GM20431 (cell line): ENCODE results near the gene TBC1D7.

ENCODE experiments used
- in situ Hi-C: fragments of 300-500 bp; cut with MseI, MboI; formaldehyde crosslinking; loops from one replicate; pipeline ENCODE4 v1.15.0; 2020; ENCODE audit warnings: low sequenced_read_pairs; ENCODE audit not compliant: unreplicated experiment

TBC1D7 gene

DNA sequence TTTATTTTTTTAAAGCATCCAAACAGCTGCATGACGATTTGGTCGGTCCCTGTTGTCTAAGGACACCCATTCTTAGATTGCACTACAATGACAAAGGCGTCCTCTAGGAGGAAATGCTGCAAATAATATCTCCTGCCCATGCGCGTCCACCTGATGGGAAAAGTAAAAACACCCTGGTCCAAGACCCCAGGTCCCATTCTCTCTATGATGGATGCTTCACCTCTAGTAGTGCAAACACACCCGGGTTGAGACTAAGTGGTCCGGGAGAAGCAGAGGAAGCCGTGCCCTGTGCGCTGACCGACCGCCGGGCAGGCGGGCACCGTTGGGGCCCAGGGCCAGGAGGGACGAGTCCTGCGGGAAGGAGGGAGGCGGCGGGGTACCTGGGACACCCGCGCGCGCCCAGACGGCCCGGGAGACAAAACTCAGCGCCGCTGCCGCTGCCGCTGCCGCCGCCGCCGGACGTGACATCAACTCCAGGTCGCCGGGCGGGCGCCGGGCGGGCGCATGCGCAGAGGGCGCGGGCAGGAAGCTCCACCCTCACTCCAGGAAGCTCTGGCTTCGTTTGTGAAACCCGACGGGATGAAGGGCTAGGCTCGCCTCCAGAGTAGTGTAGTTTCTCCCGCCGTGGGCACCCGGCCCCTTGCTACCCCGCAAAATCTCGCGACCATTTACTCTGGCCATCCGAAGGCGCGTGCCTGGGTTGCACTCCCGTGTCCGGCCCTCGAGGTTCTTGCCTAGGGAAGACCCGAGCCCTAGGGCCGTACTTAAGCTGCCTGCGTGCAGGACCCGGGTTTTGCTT, at the start of gene TBC1D7:
TSS of gene TBC1D7 (minus strand) at position 462 of the 799 bp plus-strand sequence. CDS start 1,639 bp downstream, outside the sequence.
- in situ Hi-C loops: loop anchor here (25.0 kb wide), 1 partner anchor 209 kb away; no protein-coding TSS in a partner anchor

GRCh38 chr6:13377054-13377758, 48.9 kb upstream of the TBC1D7 start:
- in situ Hi-C loops: no loop called here

- in situ Hi-C loops: no loop called here
These were observed 47.1 kb upstream of the TBC1D7 start for GRCh38 chr6:13375360-13375878.

DNA sequence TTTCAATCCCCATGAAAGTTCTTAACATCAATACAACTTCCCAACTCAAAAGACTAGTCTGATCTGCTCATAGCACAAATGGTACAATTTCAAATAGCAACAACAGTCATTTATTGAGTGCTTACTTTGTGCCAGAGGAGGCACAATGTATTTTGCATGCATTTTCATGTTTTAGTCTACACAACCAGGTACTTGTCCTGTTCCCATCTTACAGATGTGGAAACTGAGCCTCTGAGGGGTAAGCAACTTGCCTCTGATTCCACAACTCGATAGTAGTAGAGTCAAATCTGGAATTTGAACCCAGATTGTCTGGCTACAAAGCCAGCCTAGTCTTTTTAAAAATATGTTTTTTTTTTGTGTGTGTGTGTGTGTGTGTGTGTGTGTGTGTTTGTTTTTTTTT, 45.6 kb upstream of the TBC1D7 start:
- in situ Hi-C loops: no loop called here

DNA sequence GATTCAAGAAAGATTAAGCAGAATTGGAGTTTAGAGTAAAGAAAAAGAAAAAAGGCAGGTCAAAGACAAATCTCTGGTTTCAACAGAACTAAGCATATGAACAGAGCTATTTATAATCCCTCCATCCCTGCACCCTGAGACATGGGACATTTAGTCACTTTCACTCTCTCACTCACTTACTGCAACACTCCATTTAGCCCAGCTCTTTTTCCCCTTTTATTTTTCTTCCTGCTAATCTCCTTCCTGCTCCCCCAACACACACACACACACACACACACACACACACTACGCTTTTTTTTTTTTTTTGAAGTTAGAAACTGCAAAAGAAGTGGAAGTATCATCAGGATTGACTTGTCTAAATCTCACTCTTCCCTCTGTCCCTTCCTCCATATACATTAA, 45.1 kb upstream of the TBC1D7 start:
- in situ Hi-C loops: no loop called here

DNA sequence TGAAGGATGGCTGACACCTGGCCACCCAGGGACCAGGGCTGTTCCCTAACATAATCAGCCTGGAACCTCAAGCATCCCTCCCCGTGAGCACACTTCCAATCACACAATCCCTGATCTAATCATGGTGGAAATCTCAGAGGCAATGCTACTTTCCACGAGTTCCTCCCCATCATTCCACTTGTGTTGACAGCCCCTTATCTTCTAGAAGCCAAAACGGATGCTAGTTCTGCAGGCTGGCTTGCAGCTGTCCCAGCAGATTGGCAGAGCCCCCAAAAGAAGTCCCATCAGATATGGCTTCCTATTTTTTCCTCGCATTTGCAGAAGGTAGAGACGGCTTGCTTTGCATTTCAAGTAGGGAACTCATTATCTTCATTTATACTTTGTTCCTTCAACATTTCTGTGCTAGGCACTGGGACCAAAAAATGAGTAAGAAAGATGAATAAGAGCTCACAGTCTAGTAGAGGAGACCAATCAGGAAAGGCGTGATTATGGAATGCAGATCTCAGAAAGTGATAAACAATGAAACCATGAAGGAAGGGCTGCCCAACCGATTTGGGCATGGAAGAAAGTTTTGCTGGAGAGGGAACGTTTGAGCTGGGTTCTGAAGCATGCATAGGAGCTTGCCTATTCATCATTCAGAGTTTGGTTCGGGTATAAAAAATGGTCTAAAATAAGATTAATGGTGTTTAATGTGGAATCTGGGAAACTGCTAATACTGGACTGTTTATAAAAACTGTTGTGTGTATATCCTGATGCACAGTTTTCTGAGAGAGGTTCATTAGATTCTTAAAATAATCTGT, 44.6 kb upstream of the TBC1D7 start:
- in situ Hi-C loops: no loop called here

DNA sequence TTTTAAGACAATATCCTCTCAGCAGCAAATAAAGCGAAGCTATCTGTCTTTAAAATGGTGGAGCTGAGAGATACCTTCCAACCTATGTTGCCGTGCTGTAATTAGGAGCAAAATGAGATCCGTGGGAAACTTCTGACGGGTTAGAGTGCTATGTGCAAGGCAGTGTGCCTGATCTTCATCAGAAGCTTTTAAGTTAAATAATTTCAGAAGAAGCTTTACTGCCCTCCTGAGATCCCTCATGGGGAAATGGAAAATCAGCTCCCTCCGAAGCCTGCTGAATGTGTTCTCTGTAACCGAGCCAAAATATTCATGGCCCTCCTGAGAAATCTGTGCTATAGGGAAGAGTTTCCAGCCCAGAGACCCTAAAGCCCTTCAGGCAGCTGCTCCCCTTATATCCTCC, 43.7 kb upstream of the TBC1D7 start:
- in situ Hi-C loops: no loop called here

DNA sequence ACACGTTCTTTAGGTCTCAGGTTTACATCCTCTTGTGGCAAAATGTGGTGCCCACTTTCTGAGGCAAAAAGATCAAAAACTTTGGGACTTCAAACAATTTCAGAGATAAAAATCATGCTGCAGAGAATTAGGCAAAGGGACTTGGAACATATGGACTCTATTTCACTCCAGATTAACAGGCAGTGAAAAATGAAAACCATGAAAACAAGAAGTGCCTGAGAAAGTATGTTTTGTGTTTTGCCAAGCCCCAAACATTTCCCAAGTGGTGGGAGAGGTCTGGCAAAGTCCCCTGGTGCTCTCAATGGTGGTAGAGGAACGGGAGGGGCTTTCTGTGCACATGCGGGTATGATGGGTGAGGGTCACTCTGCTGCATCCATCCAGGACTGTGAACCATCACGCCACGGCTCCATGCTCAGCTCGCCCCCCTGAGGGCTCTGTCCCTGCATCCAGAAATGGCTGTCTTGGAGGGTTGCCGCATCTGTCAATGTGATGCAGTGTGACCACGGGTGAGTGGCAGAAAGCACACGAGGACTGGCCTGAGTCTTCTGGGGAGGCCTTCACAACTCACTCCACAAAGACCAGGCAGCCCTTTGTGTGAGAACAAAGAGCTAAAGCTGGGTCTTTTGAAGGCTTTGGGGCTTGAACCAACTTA, 43.2 kb upstream of the TBC1D7 start:
- in situ Hi-C loops: no loop called here

DNA sequence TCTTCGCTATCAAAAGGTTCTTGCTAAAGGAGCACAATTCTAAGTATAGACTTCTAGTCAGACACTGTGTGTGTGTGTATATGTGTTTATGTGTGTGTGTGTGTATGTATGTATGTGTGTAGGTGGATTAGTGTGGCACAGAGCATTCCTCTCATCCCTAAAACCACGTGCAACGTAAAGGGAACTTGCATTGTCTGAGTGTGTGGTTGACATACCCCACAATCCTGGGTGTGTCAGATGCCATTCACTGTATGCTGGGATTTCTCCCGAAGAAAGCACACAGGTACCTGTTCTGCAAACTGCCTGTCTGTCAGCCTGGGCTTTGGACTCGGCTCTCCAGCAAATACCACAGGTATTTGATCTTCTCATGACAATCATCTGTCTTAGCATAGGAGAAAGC, 42.3 kb upstream of the TBC1D7 start:
- in situ Hi-C loops: no loop called here

DNA sequence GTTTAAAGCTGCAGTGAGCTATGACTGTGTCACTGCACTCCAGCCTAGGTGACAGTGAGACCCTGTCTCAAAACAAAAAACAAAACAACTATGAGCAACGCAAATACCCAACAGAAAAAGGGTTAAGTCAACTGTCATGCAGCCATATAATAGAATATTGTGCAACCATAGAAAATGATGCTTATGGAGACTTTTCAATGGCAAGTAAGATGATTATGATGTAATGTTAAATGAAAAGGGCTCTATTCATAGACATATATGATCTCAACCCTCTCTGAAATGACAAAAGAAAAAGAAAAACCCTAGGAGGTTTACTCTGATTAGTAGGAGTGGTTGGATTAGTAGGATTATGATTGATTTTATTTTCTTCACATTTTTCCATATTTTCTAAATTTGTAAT, 41.3 kb upstream of the TBC1D7 start:
- in situ Hi-C loops: no loop called here

- in situ Hi-C loops: no loop called here
These were observed 40.4 kb upstream of the TBC1D7 start for GRCh38 chr6:13368731-13369115.

DNA sequence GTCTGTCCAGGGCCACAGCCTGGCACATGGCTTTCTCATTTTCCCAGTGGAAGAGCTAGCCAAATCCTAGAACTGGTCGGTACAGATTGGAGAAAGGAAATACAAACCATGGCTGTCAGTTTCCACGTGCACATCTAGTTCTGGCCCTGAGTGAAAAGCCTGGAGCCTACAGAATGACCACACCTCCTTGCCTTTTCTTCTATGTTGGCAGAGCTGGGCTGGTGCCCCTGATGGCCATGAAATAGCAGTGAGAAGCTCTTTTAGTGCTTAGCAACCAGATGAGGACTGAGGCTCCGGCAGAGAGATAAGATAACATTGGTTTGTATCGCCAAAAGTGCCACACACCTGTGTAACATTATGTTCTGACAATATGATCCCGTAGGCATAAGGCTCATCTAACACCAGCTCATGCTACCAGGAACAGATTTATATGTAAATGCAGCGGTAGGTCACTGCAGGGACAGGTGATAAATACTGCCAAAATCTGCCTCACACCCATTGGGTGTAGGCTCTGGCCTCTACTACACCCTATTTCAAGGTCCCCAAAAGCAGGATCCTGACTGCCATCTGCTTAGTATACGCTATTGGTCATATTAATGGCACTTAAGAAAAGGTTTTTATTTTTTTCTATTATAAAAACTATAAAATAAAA, 39.9 kb upstream of the TBC1D7 start:
- in situ Hi-C loops: no loop called here

- in situ Hi-C loops: no loop called here
These were observed 39.1 kb upstream of the TBC1D7 start for GRCh38 chr6:13367396-13367795.

DNA sequence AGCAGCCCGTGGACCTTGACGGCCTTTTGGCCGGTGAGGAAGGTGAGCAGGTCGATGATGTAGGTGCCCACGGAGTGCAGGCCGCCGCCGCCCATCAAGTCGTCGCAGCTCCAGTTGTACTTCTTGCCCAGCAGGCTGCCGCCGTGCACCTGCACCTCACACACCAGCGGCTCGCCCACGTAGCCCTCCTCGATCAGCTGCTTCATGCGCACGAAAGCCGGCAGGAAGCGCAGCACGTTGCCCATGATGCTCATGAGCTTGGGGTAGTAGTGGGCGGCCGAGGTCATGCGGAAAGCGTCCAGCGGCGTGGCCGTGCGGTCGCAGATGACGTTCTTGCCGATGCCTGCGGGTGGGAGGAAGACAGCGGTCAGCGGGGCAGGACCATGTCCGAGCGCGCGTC, 37.0 kb upstream of the TBC1D7 start:
- in situ Hi-C loops: no loop called here

DNA sequence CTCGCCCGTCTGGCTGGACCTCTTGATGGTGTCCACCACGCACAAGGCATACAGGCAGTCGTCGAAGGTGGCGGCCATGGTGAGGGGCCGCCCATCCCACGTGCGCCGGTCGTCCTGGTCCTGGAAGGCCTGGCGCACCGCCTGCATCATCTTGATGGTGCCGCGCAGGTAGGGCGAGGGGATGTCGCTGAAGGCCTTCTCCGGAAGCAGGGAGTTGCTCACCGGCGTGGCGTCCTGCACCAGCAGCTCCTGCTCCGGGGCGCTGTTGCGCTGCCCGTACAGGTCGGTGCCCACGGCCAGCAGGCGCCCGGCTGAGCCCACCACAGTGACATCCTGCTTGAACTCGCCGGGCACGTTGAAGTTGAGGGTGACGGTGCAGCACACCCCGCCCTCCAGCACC, 36.5 kb upstream of the TBC1D7 start:
- in situ Hi-C loops: no loop called here

- in situ Hi-C loops: no loop called here
These were observed 34.1 kb upstream of the TBC1D7 start for GRCh38 chr6:13362412-13362811.

- in situ Hi-C loops: no loop called here
These were observed 32.6 kb upstream of the TBC1D7 start for GRCh38 chr6:13360671-13361540.

DNA sequence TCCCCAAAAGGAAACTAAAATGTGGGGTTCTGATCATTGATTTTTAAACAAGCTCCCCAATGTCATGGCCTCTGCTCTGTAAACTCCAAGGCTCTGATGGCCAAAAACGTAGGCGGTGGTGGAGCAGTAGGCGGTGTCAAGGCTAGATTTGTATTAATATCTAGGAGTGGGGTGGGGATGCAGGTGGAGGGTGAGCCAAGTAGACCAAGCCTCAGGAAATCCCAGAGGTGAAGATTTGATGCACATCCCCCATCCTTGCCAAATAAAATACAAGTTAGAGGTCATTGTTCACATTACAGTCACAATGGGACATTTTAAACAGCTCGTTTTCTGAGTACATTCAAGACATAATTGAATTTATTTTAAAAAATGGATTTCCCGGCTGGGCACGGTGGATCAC, 30.9 kb upstream of the TBC1D7 start:
- in situ Hi-C loops: no loop called here

DNA sequence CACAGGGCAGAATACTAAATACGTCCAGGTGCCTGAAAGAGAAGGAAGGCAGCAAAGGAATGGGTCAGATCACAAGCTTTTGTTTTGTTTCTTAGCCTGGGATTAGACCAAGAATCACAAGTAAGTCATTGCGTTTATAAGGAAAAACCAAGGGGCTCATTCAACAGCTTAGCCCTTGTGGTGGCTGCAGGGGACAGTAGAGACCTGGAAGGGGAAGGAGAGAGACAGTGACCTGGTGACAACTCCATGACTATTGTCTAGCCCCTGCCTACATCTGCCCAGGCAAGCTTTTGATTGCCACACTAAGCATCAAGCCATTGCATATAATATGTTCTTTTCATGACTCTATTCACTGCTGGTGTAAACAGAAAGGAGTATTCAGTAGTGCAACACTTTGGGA, 30.2 kb upstream of the TBC1D7 start:
- in situ Hi-C loops: no loop called here
